HG03025 (cell line): Measurements from ENCODE around the gene SLC25A1.

ENCODE experiments used
- ATAC-seq: cut with Tn5 transposase; IDR thresholded peaks from one replicate; pipeline ENCODE4 v1.9.1; 2021; ENCODE audit warnings: mild to moderate bottlenecking, moderate library complexity; ENCODE audit not compliant: unreplicated experiment, low FRiP score

Gene SLC25A1

DNA sequence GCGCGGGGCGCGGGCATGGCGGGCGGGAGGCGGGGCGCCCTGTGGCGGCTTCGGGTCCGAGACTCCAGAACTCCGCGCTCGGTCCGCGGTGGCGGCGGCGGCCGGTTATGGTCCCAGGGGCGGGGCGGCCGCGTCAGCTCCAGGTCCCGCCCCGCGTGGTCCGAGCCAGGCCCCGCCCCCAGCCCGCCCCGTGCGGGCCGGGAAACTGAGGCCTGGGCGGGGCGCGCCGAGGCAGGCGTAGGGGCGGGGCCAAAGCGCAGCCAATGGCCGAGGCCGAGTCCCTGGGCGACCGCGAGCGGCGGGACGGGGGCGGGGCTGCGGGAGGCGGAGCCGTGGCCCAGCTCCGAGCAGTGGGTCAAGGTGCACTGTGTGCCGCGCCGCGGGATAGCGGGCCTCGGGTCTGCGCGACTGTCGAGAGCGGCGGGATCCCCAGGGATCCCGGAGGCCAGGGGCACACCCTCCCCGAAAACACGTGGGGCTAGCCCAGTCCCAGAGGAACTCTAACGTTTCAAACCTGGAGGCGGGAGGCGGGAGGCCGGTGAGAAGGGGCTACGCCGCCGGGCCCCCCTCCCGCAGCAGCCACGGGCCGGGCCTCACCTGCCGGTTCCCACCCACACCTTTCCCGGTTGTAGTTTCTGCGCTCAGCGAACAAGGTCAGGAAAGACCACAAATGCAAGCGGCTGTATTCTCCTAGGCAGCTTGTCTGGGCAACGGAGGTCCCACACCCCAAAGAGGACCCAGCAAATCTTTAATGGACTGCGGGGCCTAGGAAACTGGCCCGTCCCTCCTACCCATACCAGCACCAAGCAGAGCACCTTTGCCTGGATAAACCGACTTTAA lies at the start of gene SLC25A1:
SLC25A1 (minus strand) TSS at position 80 of the 840 bp plus-strand sequence; CDS start at position 17, 63 bp downstream.
- ATAC-seq: peak; percentile 57

DNA sequence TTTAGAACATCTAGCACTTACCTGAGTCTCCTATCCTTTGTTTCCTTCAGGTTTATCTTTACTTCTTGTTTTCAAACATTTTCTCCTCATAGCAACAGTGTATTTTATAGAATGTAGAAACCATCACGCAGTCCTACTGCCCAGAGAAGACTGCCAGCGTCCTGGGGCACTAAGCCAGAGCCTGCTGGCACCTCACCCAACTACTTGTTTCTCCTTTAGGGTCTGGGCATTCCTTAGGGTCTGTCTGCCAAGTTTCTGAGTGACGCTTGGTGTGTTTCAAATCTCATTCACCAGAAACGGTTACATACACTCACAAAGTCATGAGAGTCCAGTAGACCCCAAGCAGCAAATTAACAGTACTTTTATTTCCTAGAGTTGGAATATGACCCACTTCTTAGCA lies 49.6 kb upstream of the SLC25A1 start:
- no peak for ATAC-seq

DNA sequence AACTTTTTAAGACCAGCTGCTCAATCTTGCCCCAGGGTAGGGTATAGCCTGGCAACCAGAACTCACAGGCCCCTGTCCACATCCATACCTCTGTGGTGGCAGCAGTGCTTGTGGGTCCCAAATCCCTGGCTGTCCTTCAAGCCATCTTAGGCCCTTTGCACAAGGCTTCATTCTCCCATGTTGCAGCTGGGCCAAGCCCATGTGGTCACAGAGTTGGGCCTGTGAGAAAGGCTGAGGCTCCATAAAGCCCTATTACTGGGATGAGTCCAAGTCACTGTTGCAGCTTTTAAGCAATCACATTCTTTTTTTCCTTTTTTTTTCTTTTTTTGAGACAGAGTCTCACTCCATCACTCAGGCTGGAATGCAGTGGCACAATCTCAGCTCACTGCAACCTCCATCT lies 47.9 kb upstream of the SLC25A1 start:
- ATAC-seq: no peak

DNA sequence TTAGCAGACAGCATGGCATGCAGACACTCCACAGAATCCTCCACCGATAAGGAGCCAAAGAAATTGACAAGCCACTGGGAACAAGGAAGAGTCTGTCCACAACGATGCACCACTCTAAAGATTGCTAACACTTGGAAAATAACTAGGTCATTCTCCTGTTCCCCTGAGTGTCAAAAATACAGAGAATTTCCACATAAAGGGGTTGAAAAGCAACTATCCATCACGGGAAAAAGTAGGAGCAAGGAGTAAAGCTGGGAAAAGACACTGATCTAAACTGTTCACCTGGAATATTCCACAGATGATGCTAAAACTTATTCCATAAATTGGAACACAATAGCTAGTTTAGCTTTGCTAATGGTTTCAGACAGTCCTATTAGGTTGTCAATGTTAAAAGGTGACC lies 47.0 kb upstream of the SLC25A1 start:
- no peak for ATAC-seq

DNA sequence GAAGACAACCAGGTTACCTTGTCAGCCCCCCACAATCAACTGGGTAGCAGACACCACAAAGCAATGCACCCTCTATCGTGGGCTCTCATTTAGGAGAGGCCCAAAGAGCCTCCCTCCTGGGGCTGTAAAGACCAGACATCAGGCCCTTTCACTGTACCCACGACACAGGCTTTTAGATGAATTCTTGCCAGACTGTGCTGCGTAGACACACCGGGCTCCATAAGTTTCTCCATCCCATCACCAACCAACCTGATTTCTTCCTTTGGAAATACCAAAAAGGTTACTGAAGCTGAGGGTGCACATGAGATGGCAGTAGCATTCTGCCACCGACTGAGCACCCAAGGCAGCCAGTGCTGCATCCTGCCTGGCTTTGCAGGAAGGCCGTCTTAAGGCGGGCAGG lies 46.4 kb upstream of the SLC25A1 start:
- ATAC-seq: no peak

DNA sequence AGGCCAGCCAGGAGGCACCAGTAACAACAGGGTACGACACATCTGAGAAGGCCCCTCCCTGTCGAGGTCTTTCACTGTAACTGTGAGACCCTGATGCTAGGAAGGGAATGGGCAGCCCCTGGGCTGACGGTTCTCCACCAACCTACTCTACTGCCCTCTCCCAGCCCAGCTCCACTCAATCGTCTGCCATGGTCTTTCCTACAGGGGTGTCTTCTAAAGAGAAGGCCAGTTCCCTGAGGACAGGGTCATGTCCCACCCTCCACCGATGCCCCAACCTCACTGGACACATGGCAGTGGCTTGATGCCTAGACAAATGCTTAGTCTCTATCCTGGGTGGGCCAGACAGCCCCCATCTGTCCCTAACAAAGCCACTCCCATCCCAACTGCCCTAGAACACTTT lies 46.0 kb upstream of the SLC25A1 start:
- ATAC-seq: no peak

DNA sequence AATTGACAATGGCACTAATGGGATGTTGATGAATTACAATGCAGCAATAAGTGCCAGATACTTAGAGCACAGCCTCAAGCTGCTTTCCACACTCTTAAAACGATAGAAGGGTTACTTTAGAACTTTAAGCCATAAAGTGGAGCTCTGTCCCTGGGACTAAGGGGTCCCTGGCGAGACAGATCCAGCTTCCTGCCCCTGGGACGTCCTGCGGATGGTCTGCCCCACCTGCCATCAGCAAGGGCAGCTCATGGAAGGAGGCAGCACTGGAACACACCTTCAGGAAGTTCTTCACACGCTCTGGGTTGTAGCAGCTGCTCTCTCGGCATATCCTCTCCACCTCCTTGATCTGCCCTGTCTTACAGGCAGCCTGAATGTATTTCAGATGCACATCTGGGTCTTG lies 45.1 kb upstream of the SLC25A1 start:
- no peak for ATAC-seq

DNA sequence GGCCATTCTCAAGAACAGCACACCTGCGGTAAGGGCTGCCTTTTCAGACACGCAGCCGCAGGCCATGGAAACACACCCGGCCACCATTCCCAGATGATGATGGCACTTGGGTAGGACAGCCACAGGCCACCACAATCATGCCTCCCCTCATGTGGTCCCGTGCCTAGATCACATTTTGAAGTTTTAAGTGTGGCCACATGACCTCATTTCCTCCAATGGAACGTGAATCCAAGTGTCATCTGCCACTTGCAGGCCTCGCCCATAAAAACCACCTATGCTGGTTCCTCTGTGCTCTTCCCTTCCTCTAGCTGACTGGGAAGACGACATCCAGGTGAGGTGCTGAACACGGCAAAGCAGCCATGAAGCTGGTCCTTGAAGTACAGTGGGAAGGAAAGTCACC lies 44.6 kb upstream of the SLC25A1 start:
- no peak for ATAC-seq

DNA sequence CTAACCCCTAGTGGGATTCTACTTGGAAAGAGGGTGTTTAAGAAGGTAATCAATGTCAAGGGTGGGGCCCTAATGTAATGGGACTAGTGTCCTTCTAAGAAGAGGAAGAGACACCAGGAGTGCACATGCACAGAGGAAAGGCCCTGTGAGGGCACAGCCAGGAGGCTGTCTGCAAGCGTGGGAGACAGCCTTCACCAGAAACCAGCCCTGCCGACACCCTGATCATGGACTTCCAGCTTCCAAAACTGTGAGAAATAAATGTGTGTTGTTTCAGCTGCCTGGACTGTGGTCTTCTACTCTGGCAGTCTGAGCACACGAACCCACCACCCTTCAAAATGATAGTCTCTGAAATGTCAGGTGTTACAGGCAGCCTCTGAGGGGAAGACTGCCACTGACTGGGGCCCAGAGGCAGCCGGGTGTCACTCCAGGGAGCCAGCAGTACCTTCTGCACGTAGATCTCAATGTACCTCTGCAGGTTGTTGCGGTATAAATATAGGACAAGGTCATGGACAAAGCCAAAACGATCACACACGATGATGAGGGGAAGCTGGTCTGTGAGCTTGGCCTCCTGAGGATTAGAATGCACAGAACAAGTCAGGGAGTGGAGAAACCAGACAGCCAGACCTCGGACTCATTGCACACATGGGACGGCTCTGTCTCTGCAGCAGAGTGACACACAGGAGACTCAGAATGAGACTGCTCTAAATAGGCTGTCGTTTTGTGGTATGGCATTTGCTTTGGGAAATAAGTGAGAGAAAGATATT lies 43.9 kb upstream of the SLC25A1 start:
- no peak for ATAC-seq

DNA sequence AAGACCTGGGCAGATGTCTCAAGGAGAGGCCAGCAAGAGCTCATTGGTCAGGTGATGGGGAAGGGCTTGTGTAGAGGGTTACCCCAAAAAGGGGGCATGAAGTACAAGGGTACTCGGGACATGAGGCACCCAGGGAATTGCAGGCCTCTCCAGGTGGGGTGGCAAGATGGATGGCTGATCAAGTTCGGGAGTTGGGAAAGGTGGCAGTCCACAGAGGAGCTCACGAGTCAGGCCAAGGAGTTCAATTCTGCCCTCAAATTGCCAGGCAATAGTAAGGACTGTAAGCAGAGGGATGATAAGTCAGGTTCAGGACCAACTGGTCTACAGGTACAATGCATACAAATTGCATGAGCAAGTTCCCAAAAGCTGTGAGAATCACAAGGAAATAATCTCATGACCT lies 42.3 kb upstream of the SLC25A1 start:
- ATAC-seq: no peak

DNA sequence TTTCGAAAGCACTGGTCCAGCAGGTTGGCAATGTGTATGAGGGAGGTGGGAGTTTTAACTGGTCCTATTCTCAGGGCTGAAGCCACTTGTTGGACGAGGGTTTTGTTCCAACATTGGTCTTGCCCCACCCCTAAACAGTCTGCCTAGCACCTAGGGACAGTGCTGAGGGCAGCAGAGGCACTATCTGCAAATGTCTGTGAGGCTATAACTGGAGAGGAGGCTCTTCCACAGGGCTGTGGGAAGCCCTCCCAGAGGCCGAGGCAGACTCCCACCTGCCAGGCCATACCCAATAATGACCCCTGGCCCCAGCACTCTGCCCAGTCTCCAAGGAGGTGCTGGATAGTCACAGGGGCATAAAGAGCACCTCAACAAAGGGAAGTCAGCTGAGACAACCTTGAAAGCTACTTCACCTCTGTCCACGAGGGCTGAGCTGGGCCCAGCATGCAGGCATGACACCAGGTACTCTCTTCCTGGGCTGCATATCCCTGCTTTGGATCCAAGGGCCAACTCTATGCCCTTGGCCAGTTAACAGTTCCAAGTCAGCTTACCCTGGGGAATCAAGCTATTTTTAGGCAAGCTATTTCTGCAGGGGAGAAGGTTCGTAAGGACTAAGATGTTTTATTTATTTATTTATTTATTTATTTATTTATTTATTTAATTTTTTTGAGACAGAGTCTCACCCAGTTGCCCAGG lies 40.2 kb upstream of the SLC25A1 start:
- ATAC-seq: no peak

DNA sequence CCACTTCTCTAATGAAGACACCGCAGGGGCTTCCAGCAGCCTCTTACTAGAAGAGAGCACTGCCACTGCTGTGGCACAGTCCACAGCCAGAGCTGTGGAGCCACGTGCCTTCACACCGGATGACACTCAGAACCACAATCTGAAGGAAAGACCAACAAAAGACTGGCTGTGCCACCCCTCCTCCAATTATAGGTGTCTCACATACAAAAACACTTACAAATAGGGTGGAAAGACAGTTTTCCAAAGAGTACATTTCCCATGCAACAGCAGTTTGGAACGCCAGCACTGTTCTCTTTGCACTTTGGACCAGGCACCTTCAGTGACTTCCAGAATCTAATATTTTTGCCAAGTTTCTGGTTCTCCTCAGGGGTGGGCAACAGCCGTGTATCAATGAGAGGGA lies 38.0 kb upstream of the SLC25A1 start:
- no peak for ATAC-seq

DNA sequence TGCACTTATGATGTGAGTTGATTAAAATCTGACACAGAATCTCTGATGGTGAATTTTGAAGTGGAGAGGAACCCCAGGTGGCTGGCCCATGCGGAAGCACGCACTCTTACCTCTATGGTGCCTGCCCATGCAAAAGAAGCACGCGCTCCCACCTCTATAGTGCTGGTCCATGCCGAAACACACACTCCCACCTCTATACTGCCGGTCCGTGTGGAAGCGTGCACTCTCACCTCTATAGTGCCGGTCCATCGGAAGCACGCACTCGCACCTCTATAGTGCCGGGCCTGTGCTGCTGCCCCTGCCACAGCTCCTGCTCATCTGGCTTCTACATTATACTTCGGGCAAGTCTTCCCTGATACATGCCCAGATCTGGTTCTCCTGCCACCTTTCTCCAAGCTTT lies 36.8 kb upstream of the SLC25A1 start:
- ATAC-seq: no peak

DNA sequence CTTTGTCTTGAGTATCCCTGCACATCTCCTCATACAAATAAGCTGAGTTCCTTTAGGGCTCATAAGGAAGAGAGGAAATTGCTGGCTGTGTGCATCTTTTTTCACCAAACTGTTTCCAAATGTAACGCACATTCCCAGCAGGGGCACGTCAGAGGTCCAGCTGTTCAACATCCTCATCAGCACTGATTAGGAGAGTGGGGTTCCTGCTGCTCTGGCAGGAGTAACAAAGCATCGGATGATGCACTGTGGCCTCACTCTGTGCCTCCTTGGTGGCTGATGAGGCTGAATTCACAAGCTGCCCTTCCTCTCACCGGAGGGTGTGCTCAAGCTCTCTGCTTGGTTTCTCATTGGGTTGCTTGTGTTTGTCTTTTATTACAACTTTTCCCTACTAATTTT lies 35.5 kb upstream of the SLC25A1 start:
- ATAC-seq: no peak

DNA sequence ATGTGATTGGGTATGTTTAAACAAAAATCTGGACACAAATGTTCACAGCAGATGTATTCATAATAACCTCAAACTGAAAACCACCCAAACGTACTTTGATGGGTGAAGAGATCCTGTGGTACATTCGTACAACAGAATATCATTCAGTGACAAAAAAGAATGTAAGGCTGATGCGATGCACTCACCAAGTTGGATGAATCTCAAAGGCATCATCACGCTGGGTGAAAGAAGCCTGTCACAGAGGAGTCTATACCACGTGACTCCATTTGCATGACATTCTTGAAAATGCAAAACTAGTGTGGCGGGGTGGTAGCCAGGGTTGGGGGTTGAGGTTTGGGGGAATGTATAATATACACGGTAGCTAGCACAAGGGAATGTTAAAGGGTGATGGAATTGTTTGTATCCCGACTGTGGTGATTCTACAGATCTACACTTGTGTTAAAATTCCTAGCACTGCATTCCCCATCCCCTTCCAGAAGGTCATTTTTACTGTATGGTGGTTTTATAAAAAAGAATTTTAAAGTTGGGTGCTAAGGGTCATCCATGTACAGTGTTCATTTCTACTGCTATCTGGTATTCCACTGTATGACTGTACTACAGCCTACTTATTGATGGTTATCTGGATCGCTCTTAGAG lies 35.0 kb upstream of the SLC25A1 start:
- no peak for ATAC-seq

DNA sequence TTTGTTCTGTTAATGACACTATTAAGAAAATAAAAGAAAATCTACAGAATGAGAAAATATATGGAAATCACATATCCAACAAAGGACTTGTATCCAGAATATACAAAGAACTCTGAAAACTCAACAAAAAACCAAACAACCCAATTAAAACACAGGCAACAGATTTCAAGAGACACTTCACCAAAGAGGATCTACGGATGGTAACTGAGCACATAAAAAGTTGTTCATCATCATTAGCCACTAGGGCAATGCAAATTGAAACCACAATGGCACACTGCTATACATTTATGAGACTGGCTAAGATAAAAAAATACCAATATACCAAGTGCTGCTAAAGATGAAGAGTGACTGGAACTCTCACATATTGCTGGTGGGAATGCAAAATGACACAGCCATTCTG lies 34.5 kb upstream of the SLC25A1 start:
- ATAC-seq: no peak

DNA sequence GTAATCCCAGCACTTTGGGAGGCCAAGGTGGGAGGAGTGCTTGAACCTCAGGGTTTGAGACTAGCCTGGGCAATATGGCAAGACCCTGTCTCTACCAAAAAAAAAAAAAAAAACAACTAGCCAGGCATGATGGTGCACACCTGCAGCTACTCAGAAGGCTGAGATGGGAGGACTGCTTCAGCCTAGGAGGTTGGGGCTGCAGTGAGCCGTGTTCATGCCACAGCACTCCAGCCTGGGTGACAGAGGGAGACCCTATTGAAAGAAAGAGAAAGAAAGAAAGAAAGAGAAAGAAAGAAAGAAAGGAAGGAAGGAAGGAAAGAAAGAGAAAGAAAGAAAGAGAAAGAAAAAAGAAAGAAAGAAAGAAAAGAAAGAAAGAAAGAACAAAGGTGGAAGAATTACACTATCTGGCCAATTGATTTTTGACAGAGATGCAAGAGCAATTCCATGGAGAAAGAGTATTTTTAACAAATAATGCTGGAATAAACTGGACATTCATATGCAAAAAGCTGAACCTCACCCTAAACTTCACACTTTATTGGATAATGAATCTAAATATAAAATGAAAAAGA lies 33.9 kb upstream of the SLC25A1 start:
- ATAC-seq: no peak

DNA sequence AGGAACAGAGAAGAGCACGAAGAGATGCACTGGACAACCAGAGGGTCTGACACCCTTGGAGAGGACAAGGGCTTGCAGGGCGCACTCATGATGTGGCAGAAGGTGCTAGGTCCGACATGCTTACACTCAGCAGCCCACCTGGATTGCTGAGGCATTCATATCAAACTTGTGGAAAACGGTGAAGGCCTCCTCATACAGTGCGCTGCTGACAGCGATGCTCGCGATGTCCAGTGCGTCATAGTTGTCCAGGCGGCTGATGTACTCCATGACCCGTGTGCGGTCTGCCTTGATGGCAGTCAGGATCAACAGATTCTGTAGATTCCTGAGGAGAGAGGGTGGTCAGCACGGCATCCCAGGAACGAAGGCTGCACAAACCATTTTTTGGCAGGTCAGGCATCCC lies 31.7 kb upstream of the SLC25A1 start:
- ATAC-seq: no peak

DNA sequence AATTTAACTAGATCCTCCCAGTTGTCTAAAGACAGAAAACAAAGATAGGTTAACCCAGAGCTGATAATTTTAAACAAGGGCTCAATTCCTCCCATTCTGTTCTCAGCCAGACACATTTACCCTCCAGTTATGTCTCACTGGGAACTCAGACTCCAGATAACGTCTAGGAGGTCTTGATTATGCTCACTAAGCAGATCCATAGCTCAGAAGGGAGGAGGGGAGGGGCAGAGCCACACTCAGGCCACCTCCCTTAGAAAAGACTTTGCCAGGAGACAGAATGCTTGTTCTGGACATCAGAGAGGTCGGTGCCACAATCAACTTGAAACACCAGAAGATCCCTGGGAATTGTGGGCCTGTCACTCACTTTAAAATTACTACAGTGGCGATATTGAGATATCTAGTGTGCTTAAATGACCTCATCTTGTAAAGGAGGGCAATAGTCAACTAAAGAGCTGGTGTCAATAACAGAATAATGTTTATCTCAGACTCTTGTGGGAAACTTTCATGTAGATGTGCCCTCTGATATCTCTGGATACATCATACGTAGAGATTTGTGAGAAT lies 29.8 kb upstream of the SLC25A1 start:
- no peak for ATAC-seq

DNA sequence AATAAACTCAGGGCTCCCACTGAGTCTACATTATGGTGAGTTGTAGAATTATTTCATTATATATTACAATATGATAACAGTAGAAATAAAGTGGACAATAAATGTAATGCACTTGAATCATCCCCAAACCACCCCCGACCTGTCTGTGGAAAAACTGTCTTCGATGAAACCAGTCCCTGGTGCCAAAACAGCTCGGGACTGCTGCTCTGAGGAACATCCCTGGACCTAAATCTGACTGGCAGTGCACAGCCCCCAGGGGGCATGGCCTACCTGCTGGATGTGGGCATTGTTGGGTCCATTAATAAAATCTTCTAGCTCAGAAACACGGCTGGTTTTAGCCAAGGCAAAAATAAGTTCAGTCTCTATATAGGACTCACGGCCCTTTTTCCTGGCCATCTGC lies 29.3 kb upstream of the SLC25A1 start:
- ATAC-seq: no peak
